T-cell (primary cell): ENCODE data around the gene ACP3. TPM values are rescaled to one million over a fixed set of nuclear protein-coding genes. Genes with fewer than 3 reads are reported as not detected.
"Not testable (repeated sequence)": the region's sequence is repeated elsewhere in the genome, so short reads cannot be mapped to it uniquely, and the experiment has no call there.

Experiments used
- ATAC-seq, 4 experiments: fragments of 200-7000 bp in 3 of 4; fragments of 150-1000 bp in 1 of 4; cut with Tn5 transposase; replicated peaks in 1 of 4; 1 replicate in 3 of 4; 2 replicates in 1 of 4; pipeline ENCODE4 v1.10.0; 2021; ENCODE audit warnings: moderate library complexity in 3 of 4, mild to moderate bottlenecking in 2 of 4, moderate number of reproducible peaks in 1 of 4
- CTCF ChIA-PET, 2 donors: fragments of 300-600 bp; sonication (Branson Sonifier 250); formaldehyde crosslinking; loops; one replicate each; lab custom pipeline; 2022; ENCODE audit warnings: antibody characterized with exemption in 2 of 2; lab: Charles Lee
- POLR2A ChIA-PET, 2 donors: fragments of 300-600 bp; sonication (Branson Sonifier 250); formaldehyde crosslinking; loops; one replicate each; lab custom pipeline; 2022; ENCODE audit warnings: antibody characterized with exemption in 2 of 2; lab: Charles Lee
- DNase-seq, 35 experiments: peaks; one replicate each; pipeline versions ENCODE4 v3.0.0 to v3.0.0-alpha.2; 2013 to 2023
- H3K27ac ChIP-seq: one replicate; pipeline ENCODE4 v1.5.1; 2013; ENCODE audit warnings: low read length
- H3K27me3 ChIP-seq, 2 experiments: replicated peaks in 1 of 2; 1 replicate in 1 of 2; 2 replicates in 1 of 2; pipeline versions ENCODE4 v1.6.1 to v1.7.0; 2013; ENCODE audit warnings: low read length in 1 of 2, mixed read lengths in 1 of 2; ENCODE audit not compliant: control insufficient read depth in 2 of 2, insufficient read depth in 2 of 2; ENCODE audit errors: extremely low read depth in 1 of 2
- H3K36me3 ChIP-seq, 2 donors: 1 replicate in 1 of 2; 2 replicates in 1 of 2; pipeline versions ENCODE4 v1.6.1 to v1.7.0; 2013; ENCODE audit warnings: low read length in 1 of 2; ENCODE audit not compliant: control insufficient read depth in 2 of 2, insufficient read depth in 1 of 2; ENCODE audit errors: extremely low read depth in 1 of 2
- H3K4me1 ChIP-seq, 2 experiments: 1 replicate in 1 of 2; 2 replicates in 1 of 2; pipeline versions ENCODE4 v1.6.1 to v1.7.0; 2013; ENCODE audit warnings: low read length in 2 of 2, mixed read lengths in 1 of 2; ENCODE audit not compliant: insufficient read depth in 2 of 2, control insufficient read depth in 1 of 2; ENCODE audit errors: extremely low read depth in 1 of 2
- H3K4me3 ChIP-seq, 2 donors: 1 replicate in 1 of 2; 2 replicates in 1 of 2; pipeline versions ENCODE4 v1.5.1 to v1.7.0; 2013; ENCODE audit warnings: mild to moderate bottlenecking in 2 of 2, low read length in 1 of 2, moderate library complexity in 1 of 2; ENCODE audit not compliant: control insufficient read depth in 1 of 2; ENCODE audit errors: extremely low read depth in 1 of 2
- H3K9me3 ChIP-seq: 2 replicates; pipeline ENCODE4 v1.7.0; 2013
- H3K27ac Mint-ChIP-seq, 2 donors: one replicate each; pipeline ENCODE4 v1.8.0; 2020 to 2021; ENCODE audit warnings: mild to moderate bottlenecking in 2 of 2, mixed read lengths in 2 of 2
- H3K27me3 Mint-ChIP-seq, 2 donors: one replicate each; pipeline ENCODE4 v1.8.0; 2021 to 2022; ENCODE audit warnings: mixed read lengths in 2 of 2
- H3K36me3 Mint-ChIP-seq: one replicate; pipeline ENCODE4 v1.8.0; 2021; ENCODE audit warnings: mixed read lengths
- H3K4me1 Mint-ChIP-seq, 3 donors: one replicate each; pipeline ENCODE4 v1.8.0; 2020 to 2022; ENCODE audit warnings: mixed read lengths in 3 of 3, mild to moderate bottlenecking in 1 of 3
- H3K4me3 Mint-ChIP-seq, 3 donors: one replicate each; pipeline ENCODE4 v1.8.0; 2020 to 2022; ENCODE audit warnings: mild to moderate bottlenecking in 3 of 3, mixed read lengths in 3 of 3, moderate library complexity in 3 of 3
- H3K9me3 Mint-ChIP-seq, 3 donors: one replicate each; pipeline ENCODE4 v1.8.0; 2020 to 2022; ENCODE audit warnings: mixed read lengths in 3 of 3
- WGBS: methylation state at CpG from one replicate; pipeline ENCODE4 v1.1.5; 2013; ENCODE audit warnings: missing lambda C conversion rate; ENCODE audit not compliant: insufficient coverage; 5-methylcytosine and 5-hydroxymethylcytosine counted together
- total RNA-seq, 35 experiments: library from RNA in 6 of 35; stranded (reverse) in 6 of 35; fragments of 120-200 nt in 1 of 35; gene quantifications; one replicate each; pipeline versions ENCODE4 v1.2.1 to v1.2.4 and lab custom pipeline; 2013 to 2026

ACP3 gene
- total RNA-seq, 5 donors from 2014 or later (not counting 1 experiment from before 2014, with no cell fraction given) = not detected

- H3K36me3 Mint-ChIP-seq = no peaks in the 10 kb centered on the region
- Histone ChIP-seq H3K27me3 (peaks cover 0 to 19% of the 10 kb centered on the region in 2 experiments), H3K36me3 (no peaks in the 10 kb centered on the region), H3K4me3 (no peak overlapping the region), H3K4me1 (no peaks in the 10 kb centered on the region), H3K9me3 (no peaks in the 10 kb centered on the region), H3K27ac (no peak overlapping the region)
- ChIA-PET POLR2A (no interaction called here), CTCF (no interaction called here)
- no peak for DNase-seq
- ATAC-seq = no peak
- WGBS = no CpG with 5 or more reads among the region's 1 CpG
- H3K4me1 Mint-ChIP-seq = no peaks in the 10 kb centered on the region
- no peaks in the 10 kb centered on the region for H3K9me3 Mint-ChIP-seq
- H3K4me3 Mint-ChIP-seq = no peak overlapping the region
- no peak overlapping the region for H3K27ac Mint-ChIP-seq
- H3K27me3 Mint-ChIP-seq = peaks cover 32% of the 10 kb centered on the region in 2 donors
These were observed 63.7 kb downstream of the ACP3 start for GRCh38 chr3:132380920-132381319.

- CTCF ChIA-PET = no interaction called here
- H3K27ac ChIP-seq = no peak overlapping the region
These were observed 64.2 kb downstream of the ACP3 start for GRCh38 chr3:132381348-132381944.

GRCh38 chr3:132382267-132382666, 65.1 kb downstream of the ACP3 start:
- Histone ChIP-seq H3K9me3 (no peaks in the 10 kb centered on the region), H3K4me3 (no peak overlapping the region), H3K36me3 (no peaks in the 10 kb centered on the region), H3K4me1 (no peaks in the 10 kb centered on the region), H3K27me3 (peaks cover 0 to 16% of the 10 kb centered on the region in 2 experiments), H3K27ac (no peak overlapping the region)
- ChIA-PET POLR2A (no interaction called here), CTCF (interaction anchor here in 1 of 2 donors (0.6 kb wide), 1 partner anchor 1007 kb away, joined by 7 read pairs; no protein-coding TSS in a partner anchor)
- H3K27ac Mint-ChIP-seq = no peak overlapping the region
- H3K4me3 Mint-ChIP-seq = no peak overlapping the region
- no CpG with 5 or more reads among the region's 4 CpGs for WGBS
- no peak for ATAC-seq
- no peaks in the 10 kb centered on the region for H3K36me3 Mint-ChIP-seq
- no peaks in the 10 kb centered on the region for H3K9me3 Mint-ChIP-seq
- peaks cover 0 to 5% (median 0%) of the 10 kb centered on the region in 3 donors for H3K4me1 Mint-ChIP-seq
- no peak for DNase-seq
- H3K27me3 Mint-ChIP-seq = peaks cover 27 to 28% of the 10 kb centered on the region in 2 donors

More at GRCh38 chr3:132381348-132381944, 64.2 kb downstream of the ACP3 start:
- no peaks in the 10 kb centered on the region for H3K36me3 ChIP-seq
- no peaks in the 10 kb centered on the region for H3K36me3 Mint-ChIP-seq
- peaks cover 0 to under 1% (median 0%) of the 10 kb centered on the region in 3 donors for H3K4me1 Mint-ChIP-seq
- no peak overlapping the region for H3K4me3 Mint-ChIP-seq
- POLR2A ChIA-PET = no interaction called here
- no peak overlapping the region for H3K27ac Mint-ChIP-seq
- no peak overlapping the region for H3K4me3 ChIP-seq
- H3K27me3 ChIP-seq = peaks cover 0 to 19% of the 10 kb centered on the region in 2 experiments
- peaks cover 32% of the 10 kb centered on the region in 2 donors for H3K27me3 Mint-ChIP-seq
- no peaks in the 10 kb centered on the region for H3K9me3 ChIP-seq
- H3K9me3 Mint-ChIP-seq = no peaks in the 10 kb centered on the region
- no peak for ATAC-seq
- 84% methylated on average over 12 of the region's 14 CpGs for WGBS
- no peak for DNase-seq
- no peaks in the 10 kb centered on the region for H3K4me1 ChIP-seq

GRCh38 chr3:132382688-132383194, 65.5 kb downstream of the ACP3 start:
- no peak overlapping the region for H3K27ac Mint-ChIP-seq
- peaks cover 0 to 5% (median 0%) of the 10 kb centered on the region in 3 donors for H3K4me1 Mint-ChIP-seq
- DNase-seq (no peak), ATAC-seq (no peak)
- Histone ChIP-seq H3K27ac (no peak overlapping the region), H3K36me3 (no peaks in the 10 kb centered on the region), H3K9me3 (no peaks in the 10 kb centered on the region), H3K4me3 (no peak overlapping the region), H3K27me3 (peaks cover 0 to 16% of the 10 kb centered on the region in 2 experiments), H3K4me1 (no peaks in the 10 kb centered on the region)
- ChIA-PET CTCF (no interaction called here), POLR2A (no interaction called here)
- peaks cover 22 to 24% of the 10 kb centered on the region in 2 donors for H3K27me3 Mint-ChIP-seq
- no peaks in the 10 kb centered on the region for H3K36me3 Mint-ChIP-seq
- no peak overlapping the region for H3K4me3 Mint-ChIP-seq
- no peaks in the 10 kb centered on the region for H3K9me3 Mint-ChIP-seq

GRCh38 chr3:132386259-132386658, 69.1 kb downstream of the ACP3 start:
- Histone ChIP-seq H3K36me3 (no peaks in the 10 kb centered on the region), H3K27ac (no peak overlapping the region), H3K27me3 (peaks cover 0 to 11% of the 10 kb centered on the region in 2 experiments), H3K4me3 (no peak overlapping the region), H3K9me3 (no peaks in the 10 kb centered on the region), H3K4me1 (no peaks in the 10 kb centered on the region)
- Mint-ChIP-seq H3K27ac (no peak overlapping the region), H3K4me1 (peaks cover 0 to 5% (median 0%) of the 10 kb centered on the region in 3 donors), H3K36me3 (no peaks in the 10 kb centered on the region), H3K9me3 (no peaks in the 10 kb centered on the region), H3K4me3 (no peak overlapping the region), H3K27me3 (peaks cover 4 to 11% of the 10 kb centered on the region in 2 donors)
- WGBS = 97% methylated on average over 7 of the region's 8 CpGs
- DNase-seq = no peak
- ChIA-PET POLR2A (no interaction called here), CTCF (no interaction called here)
- no peak for ATAC-seq

GRCh38 chr3:132392675-132393074, 75.5 kb downstream of the ACP3 start:
- not testable (repeated sequence) for H3K4me1 ChIP-seq, H3K4me3 ChIP-seq, H3K4me3 Mint-ChIP-seq, DNase-seq, H3K9me3 ChIP-seq, H3K36me3 ChIP-seq, ATAC-seq, H3K27ac ChIP-seq, H3K27me3 ChIP-seq, H3K4me1 Mint-ChIP-seq, H3K36me3 Mint-ChIP-seq, H3K27ac Mint-ChIP-seq, H3K27me3 Mint-ChIP-seq, H3K9me3 Mint-ChIP-seq
- CTCF ChIA-PET = interaction anchor here in 1 of 2 donors (0.6 kb wide), 2 partner anchors 8 to 14 kb away, joined by 3 read pairs; no protein-coding TSS in a partner anchor
- POLR2A ChIA-PET = interaction anchor here in 1 of 2 donors (0.7 kb wide), 1 partner anchor 1412 kb away, joined by 3 read pairs; no protein-coding TSS in a partner anchor
- no CpG with 5 or more reads among the region's 1 CpG for WGBS
